Measurements from ENCODE around the gene STEAP2.

The STEAP2 gene

GRCh38 chr7:90242369-90243168 is 31.0 kb downstream of the STEAP2 start:
- ATAC-seq (ENCODE audit: low read depth): no peak
- no peak for TF ChIP-seq CTCF (IDR thresholded peaks at IDR 0.05; ENCODE audit: poor library complexity, severe bottlenecking)
- Histone ChIP-seq H3K4me3 (ENCODE audit: severe bottlenecking) (no peak overlapping the region), H3K9me3 (ENCODE audit: severe bottlenecking) (no peaks in the 10 kb centered on the region), H3K27ac (ENCODE audit: poor library complexity, severe bottlenecking) (no peak overlapping the region), H3K4me1 (ENCODE audit: insufficient read depth, poor library complexity, severe bottlenecking) (peaks cover 3% of the 10 kb centered on the region), H3K27me3 (ENCODE audit: insufficient read depth, poor library complexity, severe bottlenecking) (no peaks in the 10 kb centered on the region), H3K36me3 (ENCODE audit: low read depth) (no peaks in the 10 kb centered on the region)
- no peak for DNase-seq (ENCODE audit: low spot score)

- no peak for TF ChIP-seq CTCF (IDR thresholded peaks at IDR 0.05; ENCODE audit: poor library complexity, severe bottlenecking)
- no peak overlapping the region for H3K27ac ChIP-seq (ENCODE audit: poor library complexity, severe bottlenecking)
- no peak for ATAC-seq (ENCODE audit: low read depth)
Observed at GRCh38 chr7:90243556-90243955, 32.0 kb downstream of the STEAP2 start.

GRCh38 chr7:90244565-90244908 is 33.0 kb downstream of the STEAP2 start:
- H3K4me1 ChIP-seq (ENCODE audit: insufficient read depth, poor library complexity, severe bottlenecking): peaks cover under 1% of the 10 kb centered on the region
- no peaks in the 10 kb centered on the region for H3K36me3 ChIP-seq (ENCODE audit: low read depth)
- no peaks in the 10 kb centered on the region for H3K27me3 ChIP-seq (ENCODE audit: insufficient read depth, poor library complexity, severe bottlenecking)
- no peak for TF ChIP-seq CTCF (IDR thresholded peaks at IDR 0.05; ENCODE audit: poor library complexity, severe bottlenecking)
- DNase-seq (ENCODE audit: low spot score): no peak
- H3K4me3 ChIP-seq (ENCODE audit: severe bottlenecking): peak overlapping the region; percentile 84
- no peaks in the 10 kb centered on the region for H3K9me3 ChIP-seq (ENCODE audit: severe bottlenecking)
- no peak for ATAC-seq (ENCODE audit: low read depth)
- no peak overlapping the region for H3K27ac ChIP-seq (ENCODE audit: poor library complexity, severe bottlenecking)

More at GRCh38 chr7:90243556-90243955, 32.0 kb downstream of the STEAP2 start:
- no peak for DNase-seq (ENCODE audit: low spot score)
- peaks cover 3% of the 10 kb centered on the region for H3K4me1 ChIP-seq (ENCODE audit: insufficient read depth, poor library complexity, severe bottlenecking)
- H3K27me3 ChIP-seq (ENCODE audit: insufficient read depth, poor library complexity, severe bottlenecking): no peaks in the 10 kb centered on the region
- no peaks in the 10 kb centered on the region for H3K36me3 ChIP-seq (ENCODE audit: low read depth)
- no peaks in the 10 kb centered on the region for H3K9me3 ChIP-seq (ENCODE audit: severe bottlenecking)
- H3K4me3 ChIP-seq (ENCODE audit: severe bottlenecking): no peak overlapping the region

GRCh38 chr7:90244909-90245851 is 33.6 kb downstream of the STEAP2 start, which contains the start of gene CFAP69:
CFAP69 (plus strand) TSS chr7:90245174; CDS start chr7:90245425, 251 bp downstream.
- H3K36me3 ChIP-seq (ENCODE audit: low read depth): no peaks in the 10 kb centered on the region
- no peaks in the 10 kb centered on the region for H3K9me3 ChIP-seq (ENCODE audit: severe bottlenecking)
- no peak within 1 kb of the TSS for H3K27ac ChIP-seq (ENCODE audit: poor library complexity, severe bottlenecking)
- DNase-seq (ENCODE audit: low spot score): peak; percentile 83
- H3K4me3 ChIP-seq (ENCODE audit: severe bottlenecking): peak within 1 kb of the TSS; percentile 84
- no peaks in the 10 kb centered on the region for H3K27me3 ChIP-seq (ENCODE audit: insufficient read depth, poor library complexity, severe bottlenecking)
- H3K4me1 ChIP-seq (ENCODE audit: insufficient read depth, poor library complexity, severe bottlenecking): no peaks in the 10 kb centered on the region
- peak; percentile 81 for ATAC-seq (ENCODE audit: low read depth)
- peak; percentile 15 for TF ChIP-seq CTCF (IDR thresholded peaks at IDR 0.05; ENCODE audit: poor library complexity, severe bottlenecking)
